Activated gamma-delta T cell (primary cell): ENCODE results near the gene NFATC1.

Experiments
- DNase-seq: peaks from one replicate; lab custom pipeline; 2025; lab: John Stamatoyannopoulos, UW

Gene NFATC1

GRCh38 chr18:79440316-79441110 lies 44.8 kb downstream of the NFATC1 start:
- DNase-seq, result no peak

- no peak for DNase-seq
These were observed 45.7 kb downstream of the NFATC1 start for GRCh38 chr18:79441420-79441819.

- DNase-seq, result no peak
These were observed 46.9 kb downstream of the NFATC1 start for GRCh38 chr18:79442508-79443221.

- DNase-seq, result no peak
These were observed 49.5 kb downstream of the NFATC1 start for GRCh38 chr18:79445221-79445620.

GRCh38 chr18:79445696-79446561 lies 50.2 kb downstream of the NFATC1 start:
- no peak for DNase-seq

GRCh38 chr18:79446931-79447330 lies 51.2 kb downstream of the NFATC1 start:
- no peak for DNase-seq

GRCh38 chr18:79447703-79448367 lies 52.1 kb downstream of the NFATC1 start:
- DNase-seq, result no peak

- DNase-seq, result no peak
These were observed 52.9 kb downstream of the NFATC1 start for GRCh38 chr18:79448621-79449020.

- DNase-seq, result no peak
These were observed 54.0 kb downstream of the NFATC1 start for GRCh38 chr18:79449551-79450288.

- DNase-seq, result no peak
These were observed 54.8 kb downstream of the NFATC1 start for GRCh38 chr18:79450289-79451080.

GRCh38 chr18:79451237-79452125 lies 55.8 kb downstream of the NFATC1 start:
- no peak for DNase-seq

- no peak for DNase-seq
These were observed 56.7 kb downstream of the NFATC1 start for GRCh38 chr18:79452190-79452990.

- no peak for DNase-seq
These were observed 57.4 kb downstream of the NFATC1 start for GRCh38 chr18:79452991-79453645.

GRCh38 chr18:79453816-79454735 lies 58.3 kb downstream of the NFATC1 start:
- no peak for DNase-seq

GRCh38 chr18:79455261-79455660 lies 59.5 kb downstream of the NFATC1 start:
- no peak for DNase-seq

GRCh38 chr18:79456105-79456980 lies 60.6 kb downstream of the NFATC1 start:
- DNase-seq, result no peak
